ENCODE results near the gene OR2K2.

GRCh38 chr9:111300140-111300735, 29.8 kb downstream of the OR2K2 start:
- no peak for TF ChIP-seq POLR2A (IDR thresholded peaks at IDR 0.05)
- no peak for TF ChIP-seq CTCF (IDR thresholded peaks at IDR 0.05)

All from lower leg skin (tissue), 3 donors.